Calu3 (cell line): ENCODE data around the gene NR2F1-AS1. TPM values are rescaled to one million over a fixed set of nuclear protein-coding genes. Genes with fewer than 3 reads are reported as not detected.

Experiments
- BruUV-seq: library from RNA; stranded (reverse); fragments of 400-500 nt; replicated peaks from 2 replicates; lab custom pipeline; 2021; lab: Mats Ljungman, UMichigan
- CTCF ChIA-PET: fragments of 300-600 bp; sonication (Branson Sonifier 250); formaldehyde crosslinking; loops from one replicate; lab custom pipeline; 2022; ENCODE audit warnings: antibody characterized with exemption; lab: Charles Lee
- DNase-seq: peaks from one replicate; pipeline ENCODE4 v3.0.0; 2022
- H3K27ac Mint-ChIP-seq: one replicate; pipeline ENCODE4 v1.8.0; 2022; ENCODE audit warnings: mixed read lengths; ENCODE audit not compliant: unreplicated experiment
- H3K27me3 Mint-ChIP-seq: one replicate; pipeline ENCODE4 v1.8.0; 2022; ENCODE audit warnings: mixed read lengths; ENCODE audit not compliant: unreplicated experiment
- H3K36me3 Mint-ChIP-seq: one replicate; pipeline ENCODE4 v1.8.0; 2022; ENCODE audit warnings: mild to moderate bottlenecking, moderate library complexity, mixed read lengths; ENCODE audit not compliant: insufficient read depth, unreplicated experiment
- H3K4me1 Mint-ChIP-seq: one replicate; pipeline ENCODE4 v1.8.0; 2022; ENCODE audit warnings: mild to moderate bottlenecking, low read depth, mixed read lengths; ENCODE audit not compliant: unreplicated experiment
- H3K4me3 Mint-ChIP-seq: one replicate; pipeline ENCODE4 v1.8.0; 2022; ENCODE audit warnings: mild to moderate bottlenecking, low read depth, moderate library complexity, mixed read lengths; ENCODE audit not compliant: unreplicated experiment
- H3K9me3 Mint-ChIP-seq: one replicate; pipeline ENCODE4 v1.8.0; 2022; ENCODE audit warnings: low read depth, mixed read lengths; ENCODE audit not compliant: unreplicated experiment
- CTCF ChIP-seq: fragments of 200-600 bp; IDR thresholded peaks from one replicate; pipeline ENCODE4 v1.8.0; 2022; ENCODE audit warnings: antibody characterized with exemption; ENCODE audit not compliant: unreplicated experiment
- intact Hi-C: fragments of 100-400 bp; cut with micrococcal nuclease; formaldehyde crosslinking; loops from one replicate; pipeline ENCODE4 v1.10.0; 2022; ENCODE audit not compliant: unreplicated experiment
- total RNA-seq: library from RNA; stranded (reverse); gene quantifications from 2 replicates; pipeline ENCODE4 v1.2.3, GENCODE V29; 2022

The NR2F1-AS1 gene
- total RNA-seq, 1 experiment from 2014 or later, result 20.9 TPM

- Mint-ChIP-seq H3K27me3 (no peaks in the 10 kb centered on the region), H3K9me3 (no peaks in the 10 kb centered on the region), H3K4me3 (no peak overlapping the region), H3K4me1 (no peaks in the 10 kb centered on the region), H3K27ac (no peak overlapping the region), H3K36me3 (no peaks in the 10 kb centered on the region)
- BruUV-seq, result no TSS peak
- CTCF ChIA-PET, result no interaction called here
- DNase-seq, result no peak
- TF ChIP-seq CTCF, result no peak
- intact Hi-C loops, result no loop called here
Observed at GRCh38 chr5:93433422-93433821, 147.6 kb downstream of the NR2F1-AS1 start.

- DNase-seq, result no peak
- no peak for TF ChIP-seq CTCF
- no TSS peak for BruUV-seq
- H3K4me3 Mint-ChIP-seq, result no peak overlapping the region
- no peak overlapping the region for H3K27ac Mint-ChIP-seq
- CTCF ChIA-PET, result no interaction called here
- no peaks in the 10 kb centered on the region for H3K9me3 Mint-ChIP-seq
- H3K27me3 Mint-ChIP-seq, result no peaks in the 10 kb centered on the region
- intact Hi-C loops, result no loop called here
- no peaks in the 10 kb centered on the region for H3K36me3 Mint-ChIP-seq
- no peaks in the 10 kb centered on the region for H3K4me1 Mint-ChIP-seq
Observed at GRCh38 chr5:93431250-93431649, 149.8 kb downstream of the NR2F1-AS1 start.

GRCh38 chr5:93430673-93431199 lies 150.3 kb downstream of the NR2F1-AS1 start:
- DNase-seq, result no peak
- no peaks in the 10 kb centered on the region for H3K9me3 Mint-ChIP-seq
- CTCF ChIA-PET, result no interaction called here
- no peak overlapping the region for H3K4me3 Mint-ChIP-seq
- H3K27me3 Mint-ChIP-seq, result no peaks in the 10 kb centered on the region
- BruUV-seq, result no TSS peak
- intact Hi-C loops, result no loop called here
- no peaks in the 10 kb centered on the region for H3K4me1 Mint-ChIP-seq
- no peaks in the 10 kb centered on the region for H3K36me3 Mint-ChIP-seq
- no peak for TF ChIP-seq CTCF
- H3K27ac Mint-ChIP-seq, result no peak overlapping the region

GRCh38 chr5:93430118-93430517 lies 150.9 kb downstream of the NR2F1-AS1 start:
- no peak overlapping the region for H3K27ac Mint-ChIP-seq
- no TSS peak for BruUV-seq
- no peaks in the 10 kb centered on the region for H3K9me3 Mint-ChIP-seq
- no peaks in the 10 kb centered on the region for H3K27me3 Mint-ChIP-seq
- H3K36me3 Mint-ChIP-seq, result no peaks in the 10 kb centered on the region
- CTCF ChIA-PET, result no interaction called here
- no peak for TF ChIP-seq CTCF
- no peak for DNase-seq
- H3K4me3 Mint-ChIP-seq, result no peak overlapping the region
- H3K4me1 Mint-ChIP-seq, result no peaks in the 10 kb centered on the region
- intact Hi-C loops, result no loop called here
